Erythroblast (primary cell): ENCODE measurements around the gene HSD17B3.

Source experiments
- GATA1 ChIP-seq: IDR thresholded peaks from 2 replicates; pipeline ENCODE4 v1.6.1; 2011; ENCODE audit warnings: low read depth, mild to moderate bottlenecking, control low read depth, low read length, moderate library complexity
- POLR2A ChIP-seq: IDR thresholded peaks from 2 replicates; pipeline ENCODE4 v1.6.1; 2011; ENCODE audit warnings: mild to moderate bottlenecking, low read length

DNA sequence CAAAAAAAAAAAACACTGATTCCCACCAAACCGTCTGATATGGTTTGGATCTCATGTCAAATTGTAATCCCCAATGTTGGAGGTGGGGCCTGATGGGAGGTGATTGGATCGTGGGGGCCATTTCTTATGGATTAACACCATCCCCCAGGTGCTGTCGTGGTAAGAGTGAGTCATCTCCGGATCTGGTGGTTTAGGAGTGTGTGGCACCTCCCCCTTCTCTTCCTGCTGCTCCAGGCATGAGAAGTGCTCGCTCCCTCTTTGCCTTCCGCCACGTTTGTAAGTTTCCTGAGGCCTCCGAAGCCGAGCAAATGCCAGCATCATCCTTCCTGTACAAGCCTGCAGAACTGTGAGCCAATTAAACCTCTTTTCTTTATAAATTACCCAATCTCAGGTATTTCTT, 45.2 kb downstream of the HSD17B3 start:
- TF ChIP-seq POLR2A (no peak), GATA1 (no peak)
